Superior temporal gyrus (tissue), 1 donor: Measurements from ENCODE around the gene POLR2E.

ENCODE experiments used
- DNase-seq: peaks from one replicate; pipeline ENCODE4 v3.0.0-alpha.2; 2016; ENCODE audit errors: extremely low spot score

The POLR2E gene

DNA sequence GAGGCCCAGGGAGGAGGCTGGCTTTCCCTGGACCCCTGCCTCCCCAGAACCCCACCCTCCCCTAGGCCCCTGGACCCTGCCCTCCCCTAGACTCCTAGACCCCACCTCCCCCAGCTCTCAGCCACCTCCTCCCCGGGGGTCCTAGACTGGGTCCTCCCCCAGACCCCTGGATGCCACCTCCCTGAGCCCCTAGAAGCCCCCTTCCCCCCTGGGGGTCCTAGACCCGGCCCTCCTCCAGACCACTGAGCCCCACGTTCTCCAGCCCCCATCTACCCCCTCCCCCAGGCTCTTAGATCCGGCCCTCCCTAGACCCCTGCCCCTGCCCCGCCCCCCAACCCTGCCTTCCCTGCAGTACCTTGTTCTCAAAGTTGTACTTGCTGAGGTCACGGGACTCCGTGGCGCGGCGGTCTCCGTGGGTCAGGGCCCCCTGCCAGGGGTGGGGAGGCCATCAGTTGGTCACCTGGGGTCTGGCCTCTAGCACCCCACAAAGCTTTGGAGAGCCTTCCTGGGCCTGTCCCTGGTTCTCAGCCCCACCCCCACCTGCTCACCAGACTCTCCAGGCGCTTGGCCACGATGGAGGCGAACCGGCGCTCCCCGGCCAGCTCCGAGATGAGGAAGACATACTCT is 16.6 kb upstream of the POLR2E start:
- no peak for DNase-seq

GRCh38 chr19:1110809-1111640 is 15.8 kb upstream of the POLR2E start:
- no peak for DNase-seq

DNA sequence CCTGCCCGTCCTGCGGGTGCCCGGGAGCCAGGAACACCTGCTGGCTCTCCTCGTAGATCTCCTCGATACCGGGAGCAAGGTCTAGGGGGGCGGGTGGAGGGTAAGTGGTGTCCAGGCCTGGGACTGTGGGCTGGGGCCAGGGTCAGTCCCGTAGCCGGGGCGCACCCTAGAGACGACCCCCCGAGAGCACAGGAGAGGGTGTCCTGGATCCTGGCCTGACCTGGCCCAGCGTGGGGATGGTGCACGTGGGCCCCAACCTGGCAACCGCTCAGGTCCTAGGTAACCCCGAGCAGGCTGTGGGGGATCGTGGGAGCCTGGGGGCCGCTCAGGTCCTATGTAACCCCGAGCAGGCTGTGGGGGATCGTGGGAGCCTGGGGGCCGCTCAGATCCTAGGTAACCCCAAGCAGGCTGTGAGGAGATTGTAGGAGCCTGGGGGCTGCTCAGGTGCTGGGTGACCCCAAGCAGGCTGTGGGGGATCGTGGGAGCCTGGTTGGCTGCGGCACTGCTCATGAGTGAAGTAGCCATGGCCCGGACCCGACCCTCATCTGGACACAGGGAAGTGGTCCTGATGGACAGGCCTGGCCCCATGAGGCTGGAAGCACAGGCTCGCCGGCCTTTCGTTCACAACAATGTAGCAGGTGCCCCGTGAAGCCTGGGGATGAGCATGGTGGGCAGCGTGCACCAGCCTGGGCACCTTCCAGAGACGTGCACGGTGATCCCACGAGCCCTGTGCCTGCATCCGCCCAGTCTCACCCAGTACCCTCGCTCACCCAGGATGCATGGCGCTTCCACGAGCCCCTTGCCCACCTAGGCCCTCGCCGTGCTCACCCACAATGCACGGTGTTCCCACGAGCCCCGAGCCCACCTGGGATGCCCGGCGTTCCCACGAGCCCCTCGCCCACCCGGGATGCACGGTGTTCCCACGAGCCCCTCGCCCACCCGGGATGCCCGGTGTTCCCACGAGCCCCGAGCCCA is 14.8 kb upstream of the POLR2E start:
- DNase-seq, result no peak

DNA sequence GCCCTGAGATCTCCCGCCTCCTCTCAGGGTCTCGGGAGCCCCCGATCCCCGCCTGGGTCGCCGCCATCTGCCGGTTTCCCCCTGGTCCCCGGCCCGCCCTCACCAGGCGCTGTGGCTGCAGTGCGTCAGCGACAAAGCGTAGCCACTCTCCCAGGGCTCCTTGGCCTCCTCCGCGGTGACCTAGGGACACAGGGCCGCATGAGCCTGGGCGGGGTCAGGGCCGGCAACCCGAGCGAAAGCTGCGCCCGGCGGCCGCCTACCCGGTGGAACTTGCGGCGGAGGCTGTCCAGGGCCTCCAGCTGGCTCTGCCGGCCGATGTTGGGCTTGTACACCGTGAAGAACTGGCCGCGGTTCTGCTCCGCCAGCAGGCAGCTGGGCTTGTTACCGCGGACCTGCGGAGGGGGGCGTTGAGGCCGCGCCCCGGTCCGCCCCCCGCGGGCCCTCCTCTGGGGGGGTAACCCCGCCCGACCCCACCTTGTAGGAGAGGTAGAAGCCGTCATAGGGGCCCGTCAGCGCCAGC is 13.9 kb upstream of the POLR2E start:
- DNase-seq, result no peak

DNA sequence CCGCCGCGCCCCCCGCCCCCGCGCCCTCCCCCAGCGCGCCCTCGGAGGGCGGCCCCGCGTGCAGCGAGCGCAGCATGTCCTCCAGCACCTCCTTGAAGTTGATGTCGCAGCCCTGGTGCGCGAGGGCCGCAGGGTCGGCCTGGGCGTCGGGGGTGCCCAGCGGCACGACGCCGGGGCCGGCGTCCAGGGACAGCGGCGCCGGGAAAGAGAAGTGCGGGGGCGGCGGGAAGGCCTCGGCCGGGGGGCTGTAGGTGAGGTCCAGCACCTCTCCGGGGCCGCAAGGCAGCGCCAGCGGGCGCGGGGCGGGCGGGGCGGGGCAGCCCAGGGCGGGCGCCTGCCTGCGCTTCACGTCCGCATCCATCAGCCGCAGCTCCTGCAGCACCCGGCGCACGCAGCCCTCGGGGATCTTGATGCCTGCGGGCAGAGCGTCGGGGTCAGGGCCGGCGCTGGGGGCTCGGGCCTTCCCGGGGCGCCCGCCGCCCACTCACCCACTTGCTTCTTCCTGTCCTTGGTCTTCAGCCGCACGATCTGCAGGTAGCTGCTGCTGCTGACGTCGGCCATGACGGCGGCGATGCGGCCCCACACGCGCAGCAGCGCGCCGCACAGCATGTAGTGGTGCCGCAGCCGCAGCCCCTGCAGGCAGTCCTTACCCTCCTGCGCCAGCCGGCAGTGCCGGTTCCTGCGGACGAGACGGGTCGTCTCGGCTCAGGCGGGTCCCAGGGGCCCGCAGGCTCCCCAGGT is 13.3 kb upstream of the POLR2E start:
- no peak for DNase-seq

GRCh38 chr19:1107661-1108261 is 12.6 kb upstream of the POLR2E start:
- no peak for DNase-seq

DNA sequence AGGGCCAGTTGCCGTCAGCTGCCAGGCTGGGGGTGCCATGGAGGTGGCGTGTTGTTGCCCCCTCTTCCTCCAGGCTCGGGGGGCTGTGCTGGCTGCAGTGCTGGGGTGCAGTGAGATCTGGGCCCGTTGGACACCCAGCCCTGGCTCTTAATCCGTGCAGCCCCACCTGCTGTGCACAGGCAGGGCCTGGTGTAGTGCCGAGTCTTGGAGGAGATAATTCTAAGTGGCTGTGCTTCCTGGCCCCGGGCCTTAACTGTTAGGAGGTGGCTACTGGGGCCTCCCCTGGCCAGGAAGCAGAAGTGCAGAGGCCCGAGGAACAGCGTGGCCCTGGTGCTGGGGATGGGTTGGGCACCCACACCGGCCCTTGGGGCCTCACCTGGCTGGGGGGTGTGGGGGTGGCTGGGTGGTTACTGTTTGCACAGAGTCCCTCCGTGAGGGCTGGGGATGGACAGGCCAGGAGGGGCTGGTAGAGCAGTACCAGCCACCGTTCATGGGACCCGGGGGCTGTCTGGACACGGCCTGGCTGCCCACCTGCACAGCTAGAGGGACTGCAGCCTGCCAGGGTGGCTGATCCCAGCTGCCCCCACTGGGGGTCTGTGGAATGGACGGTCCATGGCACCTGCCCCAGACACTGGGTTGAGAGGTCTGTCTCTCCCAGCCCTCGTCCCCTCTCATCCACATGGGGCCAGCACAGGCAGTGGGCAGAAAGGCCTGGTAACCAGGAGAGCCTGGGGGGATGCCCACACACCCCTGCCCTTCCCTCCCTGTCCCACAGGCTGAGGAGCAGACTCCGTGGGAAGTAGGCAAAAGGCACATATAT is 11.9 kb upstream of the POLR2E start:
- no peak for DNase-seq

DNA sequence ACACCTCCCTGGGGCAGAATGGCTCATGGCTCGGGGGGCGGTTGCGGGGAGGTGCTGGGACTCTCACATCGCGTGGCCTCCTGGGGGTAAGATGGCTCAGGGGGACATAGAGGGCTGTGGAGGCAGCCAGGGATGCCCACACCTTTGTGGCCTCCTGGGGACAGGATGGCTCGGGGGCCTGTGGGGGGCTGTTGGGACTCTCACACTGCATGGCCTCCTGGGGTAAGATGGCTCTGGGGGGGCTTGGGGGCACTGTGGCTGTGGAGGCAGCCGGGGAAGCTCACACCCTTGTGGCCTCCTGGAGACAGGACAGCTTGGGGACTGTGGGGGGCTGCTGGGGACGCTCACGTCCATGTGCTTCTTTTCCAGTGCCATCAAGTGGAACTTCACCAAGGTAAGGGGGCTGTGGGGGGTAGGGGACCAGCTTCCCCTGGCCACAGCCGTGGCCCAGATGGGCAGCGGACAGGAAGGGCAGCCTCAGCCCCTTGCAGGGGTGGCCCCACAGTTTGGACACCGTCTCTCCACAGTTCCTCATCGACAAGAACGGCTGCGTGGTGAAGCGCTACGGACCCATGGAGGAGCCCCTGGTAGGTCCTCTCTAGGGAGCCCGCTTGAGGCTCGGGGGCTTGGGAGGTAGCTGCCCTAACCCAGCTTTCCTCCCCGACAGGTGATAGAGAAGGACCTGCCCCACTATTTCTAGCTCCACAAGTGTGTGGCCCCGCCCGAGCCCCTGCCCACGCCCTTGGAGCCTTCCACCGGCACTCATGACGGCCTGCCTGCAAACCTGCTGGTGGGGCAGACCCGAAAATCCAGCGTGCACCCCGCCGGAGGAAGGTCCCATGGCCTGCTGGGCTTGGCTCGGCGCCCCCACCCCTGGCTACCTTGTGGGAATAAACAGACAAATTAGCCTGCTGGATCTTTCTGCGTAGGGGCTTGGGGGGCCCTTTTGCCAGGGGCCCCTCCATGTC is 11.0 kb upstream of the POLR2E start:
- DNase-seq, result no peak

- no peak for DNase-seq
These were observed 10.1 kb upstream of the POLR2E start for GRCh38 chr19:1105008-1105872.

GRCh38 chr19:1104311-1105007 is 9.3 kb upstream of the POLR2E start:
- peak; percentile 61 for DNase-seq

DNA sequence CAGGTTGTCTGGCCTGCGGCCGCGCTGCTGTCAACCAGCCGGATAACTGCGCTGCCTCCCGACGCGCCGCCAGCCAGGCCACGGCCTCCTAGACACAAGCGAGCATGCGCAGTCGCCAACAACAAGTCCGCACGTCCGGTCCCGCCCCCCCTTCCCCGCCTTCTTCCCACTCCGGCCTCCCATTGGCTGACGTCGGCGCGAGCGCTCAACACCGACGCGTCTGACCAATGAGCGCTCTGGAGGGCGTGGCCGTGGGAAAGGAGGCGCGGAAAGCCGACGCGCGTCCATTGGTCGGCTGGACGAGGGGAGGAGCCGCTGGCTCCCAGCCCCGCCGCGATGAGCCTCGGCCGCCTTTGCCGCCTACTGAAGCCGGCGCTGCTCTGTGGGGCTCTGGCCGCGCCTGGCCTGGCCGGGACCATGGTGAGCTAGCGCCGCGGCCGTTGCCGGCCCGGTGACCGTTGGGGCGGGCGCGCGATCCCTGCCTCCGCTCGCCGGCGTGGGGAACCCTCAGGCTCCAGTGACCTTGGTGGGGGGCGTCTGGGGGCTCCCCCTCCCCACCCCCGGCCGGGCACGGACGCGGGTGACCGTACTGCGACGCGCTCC is 8.6 kb upstream of the POLR2E start, which contains the start of gene GPX4:
Gene GPX4, plus strand, starts transcription at position 287 of the 603 bp plus-strand sequence. Its CDS starts 50 bp downstream, at position 337.
- DNase-seq, result peak; percentile 99

DNA sequence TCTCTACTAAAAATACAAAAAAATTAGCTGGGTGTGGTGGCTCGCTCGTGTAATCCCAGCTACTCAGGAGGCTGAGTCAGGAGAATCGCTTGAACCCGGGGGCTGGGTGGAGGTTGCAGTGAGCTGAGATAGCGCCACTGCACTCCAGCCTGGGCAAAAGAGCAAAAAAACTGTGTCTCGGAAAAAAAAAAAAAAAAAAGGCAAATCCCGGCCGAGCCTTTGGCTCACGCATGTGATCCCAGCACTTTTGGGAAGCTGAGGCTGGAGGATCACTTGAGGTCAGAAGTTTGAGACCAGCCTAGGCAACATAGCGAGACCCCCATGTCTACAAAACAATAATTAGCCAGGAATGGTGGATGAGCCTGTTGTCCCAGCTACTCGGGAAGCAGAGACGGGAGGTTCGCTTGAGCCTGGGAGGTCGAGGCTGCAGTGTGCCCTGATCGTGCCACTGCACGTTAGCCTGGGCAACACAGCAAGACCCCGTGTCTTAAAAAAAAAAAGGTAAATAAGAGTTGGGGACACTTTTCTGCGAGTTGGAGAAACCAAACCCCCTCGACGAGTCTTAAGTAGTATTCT is 8.0 kb upstream of the POLR2E start:
- DNase-seq, result no peak

DNA sequence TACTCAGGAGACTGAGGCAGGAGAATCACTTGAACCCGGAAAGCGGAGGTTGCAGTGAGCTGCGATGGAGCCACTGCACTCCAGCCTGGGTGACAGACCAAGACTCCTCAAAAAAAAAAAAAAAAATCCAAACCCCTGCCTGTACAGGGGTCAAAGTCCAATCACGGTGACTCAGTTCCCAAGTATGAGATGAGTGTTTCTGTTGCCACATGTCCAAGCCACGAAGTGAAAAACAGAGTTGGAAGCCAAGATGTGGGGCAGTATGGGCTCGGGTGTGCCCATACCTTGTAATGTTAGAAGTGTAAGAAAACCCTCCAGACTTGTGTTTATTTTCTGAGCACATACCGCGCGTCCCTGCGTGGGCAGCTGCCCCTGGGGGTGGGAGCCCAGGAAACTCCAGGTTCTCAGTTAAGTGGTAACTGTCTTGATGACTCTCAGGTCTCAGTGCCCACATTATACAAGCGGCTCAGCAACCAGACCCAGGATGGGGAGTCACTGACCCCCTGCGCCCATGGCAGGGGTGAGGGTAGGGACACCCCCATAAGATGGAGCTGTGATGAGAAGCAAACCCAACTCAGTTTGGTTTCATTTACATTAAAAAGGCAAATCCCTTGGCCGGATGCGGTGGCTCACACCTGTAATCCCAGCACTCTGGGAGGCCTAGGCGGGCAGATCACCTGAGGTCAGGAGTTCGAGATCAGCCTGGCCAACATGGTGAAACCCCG is 7.4 kb upstream of the POLR2E start:
- DNase-seq, result no peak

DNA sequence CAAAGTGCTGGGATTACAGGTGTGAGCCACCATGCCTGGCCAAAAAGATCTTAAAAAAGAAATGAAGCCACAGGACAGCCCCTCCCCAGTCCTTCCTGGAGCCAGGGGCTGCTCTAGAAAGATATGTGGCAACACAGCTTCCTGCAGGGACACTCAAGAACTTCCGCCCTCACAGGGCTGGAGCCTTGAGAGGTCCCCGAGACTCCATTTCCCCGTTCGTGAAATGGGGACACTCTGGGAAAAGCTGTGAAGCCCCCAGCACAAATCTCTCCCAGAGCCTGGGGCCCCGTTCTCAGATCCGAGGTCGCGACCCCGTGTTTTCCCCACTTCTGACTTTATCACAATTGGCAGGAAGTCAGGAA is 6.1 kb upstream of the POLR2E start:
- DNase-seq, result peak; percentile 21

DNA sequence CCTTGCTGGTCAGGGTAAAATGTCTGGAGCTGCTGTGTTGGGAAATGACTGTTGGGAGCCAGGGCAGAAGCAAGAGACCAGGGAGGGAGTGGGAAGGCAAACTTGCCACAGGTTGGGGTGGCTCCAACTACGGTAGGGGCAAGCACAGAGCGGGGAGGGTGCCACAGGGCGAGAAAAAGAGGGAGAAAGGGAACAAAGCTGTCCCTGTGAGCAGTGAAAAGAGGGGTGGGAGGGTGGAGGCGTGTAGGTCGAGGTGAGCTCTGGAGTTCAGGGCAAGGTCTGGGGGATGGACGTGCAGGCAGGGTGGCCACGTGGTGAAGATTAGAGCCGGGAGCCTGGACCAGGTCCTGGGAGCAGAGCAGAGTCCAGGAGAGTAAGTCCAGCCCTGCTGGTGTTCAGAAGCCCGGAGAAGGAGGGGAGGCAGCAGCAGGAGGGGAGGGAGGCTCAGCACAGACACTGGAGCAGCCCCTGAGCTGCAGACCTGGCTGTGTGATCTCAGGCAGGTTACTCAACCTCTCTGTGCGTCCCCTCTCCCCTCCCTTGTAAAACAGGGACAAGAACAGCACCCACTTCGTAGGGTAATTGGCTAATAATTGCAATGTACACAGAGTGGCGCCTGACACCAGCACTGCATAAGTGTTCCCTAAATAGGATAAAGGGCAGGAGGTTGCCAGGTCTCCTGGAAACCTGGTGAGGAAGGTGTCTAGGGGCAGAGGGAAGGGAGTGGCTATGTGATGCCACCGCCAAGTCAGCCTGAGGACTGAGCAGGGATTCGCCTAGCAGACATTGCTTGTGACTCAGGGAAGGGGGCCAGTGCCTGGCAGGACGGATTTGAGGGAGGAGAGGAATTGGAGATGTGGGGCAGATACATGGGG is 3.2 kb upstream of the POLR2E start:
- no peak for DNase-seq
